ENCODE data around the gene ELMO1.

Gene ELMO1

DNA sequence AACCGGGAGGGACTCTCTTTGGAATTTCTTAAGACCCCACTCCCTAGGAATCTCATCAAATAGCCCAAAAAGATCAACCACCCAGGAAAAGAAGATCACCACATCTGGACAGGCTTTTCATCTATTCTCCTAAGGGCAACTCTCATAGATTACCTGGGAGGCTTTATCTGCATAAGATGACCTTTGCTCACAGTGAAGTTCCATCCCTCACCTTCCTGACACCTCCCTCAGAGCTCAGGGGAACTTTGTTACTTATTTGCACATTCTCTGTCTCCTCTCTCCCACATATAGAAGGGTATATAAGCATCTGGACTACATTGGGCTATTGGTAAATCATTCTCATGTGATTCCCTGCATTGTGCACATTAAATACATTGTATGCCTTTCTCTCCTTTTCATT, 80.1 kb downstream of the ELMO1 start:
- no peak for DNase-seq (ENCODE audit: low spot score)
- Histone ChIP-seq H3K27ac (no peak overlapping the region), H3K4me3 (no peak overlapping the region)
- TF ChIP-seq CTCF (IDR thresholded peaks at IDR 0.05) = no peak

- Histone ChIP-seq H3K4me3 (no peak overlapping the region), H3K27ac (no peak overlapping the region)
- no peak for TF ChIP-seq CTCF (IDR thresholded peaks at IDR 0.05)
- DNase-seq (ENCODE audit: low spot score) = no peak
Observed at GRCh38 chr7:37367010-37367409, 81.7 kb downstream of the ELMO1 start.

- TF ChIP-seq CTCF (IDR thresholded peaks at IDR 0.05) = no peak
- H3K4me3 ChIP-seq = no peak overlapping the region
- H3K27ac ChIP-seq = no peak overlapping the region
- no peak for DNase-seq (ENCODE audit: low spot score)
Observed at GRCh38 chr7:37366445-37366844, 82.2 kb downstream of the ELMO1 start.

- TF ChIP-seq CTCF (IDR thresholded peaks at IDR 0.05) = no peak
- H3K4me3 ChIP-seq = no peak overlapping the region
- no peak overlapping the region for H3K27ac ChIP-seq
- no peak for DNase-seq (ENCODE audit: low spot score)
Observed at GRCh38 chr7:37365405-37365804, 83.3 kb downstream of the ELMO1 start.

DNA sequence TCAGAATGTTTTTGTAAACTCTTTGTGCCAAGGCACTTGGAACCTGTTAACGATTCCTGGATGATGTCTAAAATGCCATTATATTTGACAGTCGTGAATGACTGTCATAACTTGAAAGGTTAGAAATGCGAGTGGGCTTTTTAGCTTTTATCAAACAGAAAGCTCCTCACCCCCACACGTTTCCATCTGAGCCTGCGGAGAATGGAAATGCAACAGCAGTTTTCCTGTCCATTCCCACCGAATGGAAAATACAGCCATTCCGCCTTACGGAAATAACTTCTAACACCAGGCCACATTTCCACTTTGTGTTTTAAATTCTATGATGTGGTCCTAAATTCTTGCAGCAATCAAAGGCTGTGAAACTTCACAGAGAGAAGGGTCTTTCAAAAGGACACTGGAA, 83.8 kb downstream of the ELMO1 start:
- Histone ChIP-seq H3K27ac (no peak overlapping the region), H3K4me3 (no peak overlapping the region)
- DNase-seq (ENCODE audit: low spot score) = no peak
- TF ChIP-seq CTCF (IDR thresholded peaks at IDR 0.05) = no peak

DNA sequence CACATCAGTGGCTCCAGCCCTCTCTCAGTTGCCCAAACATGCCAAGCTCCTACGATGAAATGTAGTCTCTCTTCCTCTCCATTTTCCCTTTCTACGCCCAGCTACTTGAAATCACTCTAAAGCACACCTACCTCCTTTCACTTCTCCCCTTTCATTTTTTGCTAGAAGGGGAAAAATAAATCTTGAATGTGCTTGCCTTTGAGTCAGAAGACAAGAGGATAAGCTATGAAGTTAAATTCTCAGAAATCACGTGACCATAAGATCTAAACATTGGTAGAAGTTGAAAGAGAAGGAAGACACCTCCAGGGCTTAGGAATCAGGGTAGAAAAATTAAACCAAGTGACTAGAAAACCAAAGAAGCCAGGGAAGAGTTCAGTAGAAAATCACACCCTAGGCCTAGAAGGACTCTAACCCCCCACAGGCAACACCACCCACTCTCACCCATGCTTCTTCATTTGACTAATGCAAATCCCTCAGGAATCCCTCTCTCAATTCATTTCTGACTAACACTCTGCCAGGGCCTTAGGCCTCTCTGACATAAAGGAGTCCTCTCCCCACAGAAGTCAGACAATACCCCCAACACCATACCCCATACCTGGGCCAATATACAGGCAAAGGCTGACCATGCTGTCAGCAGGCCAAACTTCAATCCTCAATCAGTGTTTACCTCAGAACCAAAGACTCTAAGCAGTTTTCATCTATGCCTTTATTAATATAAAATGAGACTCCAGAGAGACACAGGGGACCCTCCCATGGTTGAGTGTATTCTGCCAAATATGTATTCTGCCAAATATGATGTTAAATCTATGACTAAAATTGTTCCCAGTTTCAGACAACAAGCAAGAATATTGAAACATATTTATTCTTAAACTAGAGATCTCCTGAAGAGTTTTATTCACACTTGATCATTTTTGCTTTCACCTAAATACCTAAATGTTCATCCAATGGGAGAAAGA, 84.8 kb downstream of the ELMO1 start:
- H3K27ac ChIP-seq = no peak overlapping the region
- no peak for TF ChIP-seq CTCF (IDR thresholded peaks at IDR 0.05)
- H3K4me3 ChIP-seq = no peak overlapping the region
- DNase-seq (ENCODE audit: low spot score) = no peak

GRCh38 chr7:37362802-37363201, 85.9 kb downstream of the ELMO1 start:
- no peak overlapping the region for H3K4me3 ChIP-seq
- TF ChIP-seq CTCF (IDR thresholded peaks at IDR 0.05) = no peak
- no peak for DNase-seq (ENCODE audit: low spot score)
- no peak overlapping the region for H3K27ac ChIP-seq
